SH-SY5Y (cell line): Measurements from ENCODE around the gene SLC13A4.

Experiments
- GATA2 ChIP-seq: IDR thresholded peaks from 2 replicates; pipeline ENCODE4 v1.6.1; 2011; ENCODE audit warnings: mild to moderate bottlenecking, low read depth, low read length
- GATA3 ChIP-seq: IDR thresholded peaks from 2 replicates; pipeline ENCODE4 v1.6.1; 2011; ENCODE audit warnings: low read depth, mild to moderate bottlenecking, low read length, moderate library complexity

GRCh38 chr7:135771051-135771450 lies 43.1 kb upstream of the SLC13A4 start:
- TF ChIP-seq GATA2 (no peak), GATA3 (no peak)
